GM18867 (cell line): ENCODE results near the gene MAFG.
A peak's percentile ranks its signal among the peaks of the same experiment; 100 is the strongest.

Experiments used
- ATAC-seq: cut with Tn5 transposase; IDR thresholded peaks from one replicate; pipeline ENCODE4 v1.9.1; 2021; ENCODE audit warnings: mild to moderate bottlenecking, moderate library complexity; ENCODE audit not compliant: unreplicated experiment

MAFG gene

GRCh38 chr17:81924557-81925532 is 2.7 kb downstream of the MAFG start:
- no peak for ATAC-seq

DNA sequence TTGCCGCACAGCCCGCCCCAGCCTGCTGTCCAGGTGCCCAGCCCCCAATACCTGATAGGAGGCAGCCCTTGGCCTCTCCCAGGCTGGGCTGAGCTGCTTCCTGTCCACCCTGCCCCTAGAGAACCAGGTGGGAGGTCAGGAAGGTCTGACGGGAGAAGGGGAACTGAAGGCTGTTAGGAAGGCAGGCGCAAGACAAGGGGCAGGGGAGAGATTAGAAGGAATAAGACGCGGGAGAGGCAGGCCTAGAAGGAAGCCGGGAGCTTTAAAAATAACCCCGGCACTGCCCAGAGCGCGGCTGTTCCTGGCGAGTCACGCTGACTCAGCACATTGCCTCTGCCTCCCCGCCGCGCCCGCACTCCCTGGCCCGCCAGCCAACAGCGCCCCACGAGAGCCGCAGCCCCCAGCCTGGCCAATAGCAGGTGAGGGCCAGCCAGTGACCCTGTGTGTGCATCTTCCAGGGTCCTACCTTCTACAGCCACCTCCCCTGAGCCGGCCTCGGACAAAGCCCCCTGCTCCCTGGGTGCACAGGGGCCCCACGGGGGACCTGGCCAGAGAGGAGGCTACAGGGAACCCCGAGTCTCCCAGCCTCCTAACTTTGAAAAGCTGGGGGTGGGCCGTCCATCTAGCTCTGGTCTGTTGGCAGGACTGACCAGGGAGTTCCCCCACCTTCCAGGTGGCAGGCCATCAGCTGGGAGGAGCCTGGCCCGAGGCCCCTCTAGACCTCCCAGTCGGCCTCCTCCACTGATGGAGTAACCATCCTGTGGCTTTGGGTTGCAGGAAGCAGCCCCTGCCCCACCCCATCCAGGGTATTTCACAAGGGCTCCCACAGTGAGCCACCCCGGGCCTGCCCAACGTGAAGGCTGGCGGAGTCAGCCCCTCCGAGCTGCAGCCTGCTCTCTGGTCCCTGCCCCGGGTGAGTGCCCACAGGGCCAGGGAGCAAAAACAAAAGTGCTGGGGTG is 4.0 kb downstream of the MAFG start:
- no peak for ATAC-seq

DNA sequence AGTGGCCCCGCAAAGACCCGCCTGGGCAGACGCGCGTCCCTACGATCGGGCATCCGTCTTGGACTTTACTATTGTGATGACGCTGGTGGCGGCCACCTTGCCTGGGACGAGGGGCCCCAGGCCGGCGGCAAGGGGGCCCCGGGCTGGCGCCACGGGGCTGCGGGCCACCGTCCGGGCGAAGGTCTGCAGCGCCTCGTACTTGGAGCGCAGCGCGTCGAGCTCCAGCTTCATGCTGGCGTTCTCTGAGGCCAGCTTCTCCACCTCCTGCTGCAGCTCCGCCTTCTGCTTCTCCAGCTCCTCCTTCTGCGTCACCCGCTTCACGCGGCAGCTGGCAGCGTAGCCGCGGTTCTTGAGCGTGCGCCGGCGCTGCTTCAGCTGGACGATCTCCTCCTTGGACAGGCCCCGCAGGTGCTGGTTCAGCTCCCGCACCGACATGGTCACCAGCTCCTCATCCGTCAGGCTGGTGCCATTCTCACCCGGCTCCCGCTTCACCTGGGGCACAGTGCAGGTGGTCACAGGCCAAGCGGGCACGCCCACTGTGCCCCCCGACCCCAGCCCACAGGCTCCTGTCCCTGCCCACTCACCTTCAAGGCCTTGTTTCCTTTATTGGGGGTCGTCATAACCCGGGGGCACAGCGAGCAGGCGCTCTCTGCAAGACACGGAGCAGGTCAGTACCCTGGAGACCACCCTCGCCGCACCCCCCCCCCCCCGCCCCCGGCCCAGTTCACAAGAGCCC is 4.8 kb downstream of the MAFG start:
- ATAC-seq: no peak

DNA sequence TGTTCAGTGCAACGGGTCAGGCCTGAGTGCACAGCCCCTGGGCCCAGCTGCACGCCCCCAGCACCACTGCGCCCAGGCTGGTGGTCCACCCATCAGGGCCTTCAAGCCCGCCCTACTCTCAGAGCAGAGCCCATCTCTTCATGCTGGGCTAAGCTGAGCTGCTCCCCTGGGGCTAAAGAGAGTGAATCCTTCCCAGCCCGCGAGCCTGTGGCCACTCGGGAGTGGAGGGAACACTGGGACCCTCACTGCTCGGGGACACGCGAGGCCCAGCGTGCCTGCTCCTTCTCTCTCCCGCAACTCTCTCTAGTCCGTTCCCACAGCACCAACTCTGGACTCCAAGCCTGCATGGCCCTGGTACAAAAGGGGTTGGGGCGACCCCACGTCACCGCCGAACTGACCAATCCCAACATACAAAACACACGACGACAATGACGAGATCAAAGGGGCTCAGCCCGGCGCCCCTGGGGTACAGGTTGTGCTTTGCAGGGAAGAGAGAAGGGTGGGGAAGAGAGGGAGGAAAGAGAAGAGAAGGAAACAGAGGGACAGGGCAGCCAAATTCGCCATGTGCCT is 5.5 kb downstream of the MAFG start:
- ATAC-seq: no peak

GRCh38 chr17:81921537-81921862 is 6.0 kb downstream of the MAFG start:
- no peak for ATAC-seq

GRCh38 chr17:81920612-81921536 is 6.7 kb downstream of the MAFG start:
- no peak for ATAC-seq

GRCh38 chr17:81918832-81919545 is 8.5 kb downstream of the MAFG start:
- ATAC-seq: no peak

- peak; percentile 22 for ATAC-seq
These were observed 9.2 kb downstream of the MAFG start for GRCh38 chr17:81918333-81918669.

DNA sequence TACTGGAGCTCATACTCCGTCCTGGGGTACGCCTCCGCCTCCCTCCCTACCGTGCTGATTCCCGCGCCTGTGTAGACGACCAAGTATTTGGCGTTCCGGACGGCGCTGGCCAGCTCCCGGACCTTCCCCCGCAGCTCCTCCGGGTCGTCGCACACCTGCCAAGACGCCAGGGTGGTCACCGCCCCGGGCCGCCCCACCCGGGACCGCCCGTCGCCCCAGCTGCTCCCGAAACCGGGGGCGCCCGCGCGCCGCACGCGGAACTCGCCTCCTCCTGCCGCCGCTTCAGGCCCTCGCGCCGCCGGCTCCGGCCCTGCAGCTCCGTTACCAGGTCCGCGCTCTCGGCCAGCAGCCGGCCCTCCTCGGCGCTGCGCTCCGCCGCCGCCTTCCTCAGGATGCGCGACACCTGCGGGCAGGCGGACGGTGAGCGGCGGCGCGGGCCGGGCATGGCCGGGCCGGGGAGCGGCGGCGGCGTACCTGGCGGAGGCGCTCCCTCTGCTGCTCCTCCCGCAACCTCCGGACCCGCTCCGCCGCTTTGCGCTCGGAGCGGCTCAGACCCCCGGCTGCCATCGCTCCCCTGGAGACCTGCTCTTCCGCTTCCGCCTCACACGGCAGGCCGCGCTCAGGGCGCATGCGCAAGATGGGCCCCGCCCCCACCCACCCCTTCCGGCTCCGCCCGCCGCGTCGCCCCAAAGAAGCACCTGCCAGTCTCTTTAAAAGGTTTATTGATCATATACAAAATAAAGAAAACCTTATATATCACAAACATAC is 9.8 kb downstream of the MAFG start, which contains the start of gene SIRT7:
Gene SIRT7, minus strand, starts transcription at position 612 of the 768 bp plus-strand sequence. Its CDS starts 45 bp downstream, at position 567.
- peak; percentile 53 for ATAC-seq

- no peak for ATAC-seq
These were observed 11.1 kb downstream of the MAFG start for GRCh38 chr17:81916234-81917001.

DNA sequence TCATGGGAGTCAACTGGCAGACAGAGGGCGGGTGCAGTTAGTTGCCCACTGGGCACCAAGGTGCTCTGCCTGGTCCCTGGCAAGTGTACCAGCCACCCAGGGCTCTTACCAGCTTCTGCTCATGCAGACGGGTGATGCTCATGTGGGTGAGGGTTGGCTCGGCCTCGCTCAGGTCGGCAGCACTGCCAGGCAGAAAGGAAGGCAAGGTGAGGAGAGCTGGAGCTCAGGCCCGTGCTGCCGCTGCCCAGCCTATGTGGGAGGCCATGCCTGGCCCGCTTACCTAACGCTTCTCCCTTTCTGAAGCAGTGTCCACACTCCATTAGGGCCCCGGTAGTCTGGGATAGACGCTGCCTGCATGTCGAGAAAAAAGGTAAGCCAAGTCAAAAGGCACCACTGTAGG is 12.2 kb downstream of the MAFG start:
- no peak for ATAC-seq

DNA sequence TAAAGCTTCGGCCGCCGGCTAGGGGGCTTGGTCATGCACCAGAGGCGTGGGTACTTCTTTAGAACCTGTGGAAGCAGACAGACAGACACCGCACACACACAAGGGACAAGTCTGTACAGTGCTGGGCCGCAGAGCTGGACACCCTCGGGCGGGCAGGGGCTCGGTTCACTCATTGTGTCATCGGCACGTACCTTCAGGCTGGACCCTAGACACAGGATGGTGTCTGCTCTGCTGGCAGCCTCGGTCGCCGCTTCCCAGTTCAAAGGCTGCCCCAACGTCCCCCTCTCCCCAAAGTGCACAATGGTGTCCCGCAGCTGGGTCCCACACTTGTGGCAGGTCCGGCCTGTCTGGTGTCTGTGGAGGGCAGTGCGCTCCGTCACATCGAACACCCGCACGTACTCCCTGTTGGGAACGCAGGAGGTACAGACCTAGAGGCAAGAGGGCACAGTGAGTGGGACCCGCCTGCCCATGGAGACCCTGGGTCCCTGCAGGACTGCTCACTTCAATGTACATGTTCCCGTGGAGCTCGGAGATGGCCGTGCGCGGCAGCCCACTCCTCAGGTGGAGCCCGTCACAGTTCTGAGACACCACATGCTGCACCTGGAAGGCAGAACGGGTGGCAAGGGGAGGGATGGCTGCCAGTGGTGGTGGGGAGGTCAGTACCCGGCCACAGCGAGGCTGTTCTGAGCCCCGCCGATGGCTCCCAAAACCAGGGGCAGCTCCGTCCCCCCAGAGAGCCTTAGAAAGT is 13.3 kb downstream of the MAFG start:
- no peak for ATAC-seq

- no peak for ATAC-seq
These were observed 14.0 kb downstream of the MAFG start for GRCh38 chr17:81913394-81914102.

DNA sequence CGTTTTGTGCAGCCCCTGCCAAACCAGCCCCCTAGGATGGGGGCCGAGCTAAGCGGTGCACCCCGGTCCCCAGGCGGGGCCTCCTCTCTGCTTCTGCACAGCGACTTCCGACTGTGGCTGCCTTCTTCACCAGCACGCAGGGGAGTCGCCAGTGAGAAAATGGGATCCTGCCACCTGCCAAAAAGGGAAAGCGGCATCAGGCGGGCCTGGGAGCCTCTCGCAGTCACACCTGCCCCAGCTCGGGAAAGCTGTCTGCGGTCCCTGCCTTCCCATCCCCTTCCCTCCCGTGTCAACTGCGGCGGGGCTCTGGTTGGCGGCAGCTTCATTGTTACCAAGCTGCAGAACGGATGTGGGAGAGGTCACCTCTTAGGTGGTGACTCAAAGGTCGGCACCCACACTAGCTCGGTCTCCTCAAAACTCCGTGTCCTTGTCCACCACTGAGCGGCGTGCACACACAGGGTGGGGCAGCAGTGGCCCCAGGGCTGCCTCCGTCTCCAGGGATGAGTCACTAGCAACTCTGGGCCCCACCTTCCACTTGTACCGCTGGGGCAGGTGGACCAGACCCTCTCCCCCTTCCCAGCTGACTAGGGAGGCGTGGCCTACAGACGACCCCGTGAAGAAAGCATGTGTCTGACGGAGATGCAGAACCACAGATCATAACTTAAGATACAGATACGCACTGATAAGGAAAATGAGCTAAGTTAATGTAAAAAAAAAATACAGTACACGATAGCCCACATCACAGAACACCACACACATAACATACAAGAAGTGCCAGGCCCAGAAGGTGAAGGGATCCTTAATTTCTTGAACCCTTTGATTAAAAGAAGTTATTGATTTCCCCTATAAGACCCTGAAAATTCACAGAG is 14.9 kb downstream of the MAFG start:
- no peak for ATAC-seq

DNA sequence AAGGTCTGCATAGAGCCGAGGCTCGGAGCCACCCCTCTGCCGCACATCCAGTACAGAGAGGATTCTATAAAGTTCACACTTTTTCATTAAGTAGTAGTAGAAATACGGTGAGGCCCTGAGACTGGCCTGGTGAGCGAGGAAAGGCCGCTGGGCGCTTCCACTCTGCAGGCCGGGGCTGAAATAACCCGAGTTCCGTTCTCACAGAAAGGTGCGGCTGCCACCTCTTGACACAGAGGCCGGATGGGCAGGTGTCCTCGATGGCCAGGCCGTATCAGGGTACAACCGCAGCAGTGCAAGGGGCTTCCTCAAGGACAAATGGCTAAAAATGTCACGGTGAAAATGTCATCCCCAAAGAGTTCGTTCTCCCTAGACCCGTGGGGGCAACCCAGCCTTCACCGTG is 15.6 kb downstream of the MAFG start:
- no peak for ATAC-seq
